HG02840 (cell line): ENCODE results near the gene SIRT7.

Experiments
- ATAC-seq: cut with Tn5 transposase; IDR thresholded peaks from one replicate; pipeline ENCODE4 v1.9.1; 2021; ENCODE audit warnings: mild to moderate bottlenecking, moderate library complexity, moderate number of reproducible peaks; ENCODE audit not compliant: unreplicated experiment, low FRiP score

SIRT7 gene

DNA sequence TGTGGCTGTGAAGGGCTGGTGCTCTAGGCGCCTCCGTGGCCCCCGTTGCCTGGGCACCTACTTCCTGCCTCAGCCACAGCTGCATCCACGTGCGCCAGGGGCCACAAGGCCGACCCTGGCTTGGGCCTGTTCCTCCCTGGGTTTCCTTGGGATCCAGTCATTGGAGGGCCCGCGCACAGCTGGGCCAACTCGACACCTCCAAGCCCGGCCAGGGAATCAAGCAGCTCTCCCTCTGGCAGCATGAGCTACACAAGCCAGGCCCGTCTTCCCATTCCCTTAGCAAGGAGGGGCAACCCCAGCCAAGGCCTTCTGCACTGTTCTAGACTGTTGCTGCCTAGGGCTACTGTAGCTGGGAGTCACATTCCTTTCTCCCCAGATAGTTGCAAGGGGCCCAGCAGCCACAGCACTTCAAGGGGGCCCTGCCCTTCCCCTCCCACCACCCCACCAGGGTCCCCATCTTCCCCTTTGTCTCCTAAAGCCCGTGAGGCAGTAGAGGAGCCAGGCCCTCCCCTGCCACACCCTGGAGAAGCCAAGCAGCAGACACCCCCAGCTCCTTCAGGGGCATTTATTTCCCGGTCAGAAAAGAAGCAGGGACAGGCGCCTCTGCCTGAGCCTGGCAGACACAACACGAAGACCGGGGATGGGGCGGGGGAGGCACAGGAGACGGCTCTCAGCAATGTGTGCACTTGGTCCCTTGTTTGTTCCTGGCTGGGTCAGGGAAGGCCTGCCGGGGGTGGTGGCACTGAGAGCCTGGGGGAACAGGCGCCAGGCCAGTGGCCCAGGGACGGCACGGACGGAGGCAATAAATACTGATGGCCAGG lies 50.6 kb downstream of the SIRT7 start:
- no peak for ATAC-seq

DNA sequence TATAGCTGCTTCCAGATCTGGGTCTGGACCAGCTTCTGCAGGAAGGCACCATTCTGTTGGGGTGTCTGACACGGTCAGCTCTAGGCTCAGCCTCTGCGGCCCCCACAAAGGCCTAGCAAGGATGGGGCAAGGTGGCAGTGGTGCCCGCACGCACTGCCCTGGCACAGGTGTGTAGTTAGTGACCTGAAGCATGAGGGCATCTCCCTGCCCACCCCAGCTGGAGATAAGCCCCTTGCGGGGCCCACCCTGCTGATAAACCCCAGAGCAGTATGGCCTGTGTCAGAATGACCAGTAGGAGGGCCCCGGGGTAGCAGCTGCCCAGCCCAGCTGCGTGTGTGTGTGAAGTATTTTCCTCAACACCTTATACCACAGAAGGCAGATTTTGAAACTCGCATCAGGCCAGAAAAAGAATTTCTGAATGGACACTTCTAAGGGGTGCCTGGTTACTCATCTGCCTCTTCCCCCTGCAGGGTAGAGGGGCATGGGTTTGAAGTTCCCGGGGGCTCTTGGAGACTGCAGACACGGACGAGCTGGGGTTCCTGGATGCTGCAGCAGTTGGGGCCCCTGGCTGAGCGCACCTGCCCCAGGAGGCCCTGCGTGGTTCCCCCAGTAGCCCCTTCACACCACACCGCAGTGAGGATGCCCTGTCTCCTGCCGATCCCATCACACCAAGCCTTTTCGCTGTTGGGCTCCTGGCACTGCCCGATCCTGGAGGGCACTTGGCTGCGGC lies 51.4 kb downstream of the SIRT7 start:
- ATAC-seq = no peak

DNA sequence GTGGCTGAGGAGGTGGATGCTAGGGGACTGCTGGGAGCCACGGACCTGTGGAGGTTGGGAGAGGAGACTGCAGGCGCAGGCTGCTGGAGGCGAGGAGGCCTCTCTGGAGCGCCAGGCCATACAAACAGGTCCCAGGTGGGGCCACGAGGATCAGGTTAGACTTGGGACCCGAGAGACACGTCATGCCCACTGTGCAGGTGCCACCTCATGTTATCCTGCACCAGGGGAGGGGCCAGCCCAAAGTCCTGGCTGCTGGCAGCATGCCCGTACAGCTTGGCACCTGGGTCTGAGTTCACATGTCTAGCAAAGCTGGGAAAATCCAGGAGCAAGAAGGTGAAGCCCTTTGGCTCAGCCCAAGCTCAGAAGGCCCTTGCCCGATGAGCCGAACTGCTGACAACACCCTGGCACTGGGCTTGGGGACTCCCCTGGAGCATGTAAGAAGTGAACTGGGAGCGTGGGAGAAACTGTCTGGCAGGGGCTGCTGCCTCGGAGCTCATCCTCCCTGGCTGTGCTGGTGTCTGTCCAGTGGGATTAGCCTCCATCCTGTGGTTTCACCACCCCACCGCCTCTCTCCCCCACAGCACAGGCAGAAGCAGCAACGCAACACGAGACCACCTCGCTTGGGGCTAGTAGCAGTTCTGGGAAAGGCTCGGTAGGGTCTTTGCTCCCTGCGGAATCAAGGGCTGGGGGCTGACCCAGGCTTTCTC lies 52.1 kb downstream of the SIRT7 start:
- ATAC-seq = no peak

DNA sequence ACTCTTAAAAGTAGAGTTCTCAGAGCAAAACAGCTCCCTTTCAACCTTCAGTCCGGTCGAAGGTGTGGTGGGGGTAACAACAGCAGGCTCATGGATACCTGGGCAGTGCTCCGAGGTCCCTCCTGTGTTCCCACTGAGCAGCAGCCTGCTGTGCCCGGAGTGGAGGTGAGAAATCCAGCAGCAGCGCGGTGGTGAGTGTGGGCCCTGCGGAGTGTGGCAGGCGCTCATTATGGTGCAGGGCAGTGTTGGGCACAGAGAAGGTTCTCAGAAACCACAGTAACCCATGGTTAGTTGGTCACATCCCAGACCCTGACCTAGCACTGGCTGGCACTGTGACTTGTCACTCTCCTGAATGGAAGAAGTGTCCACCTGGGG lies 52.6 kb downstream of the SIRT7 start:
- no peak for ATAC-seq

DNA sequence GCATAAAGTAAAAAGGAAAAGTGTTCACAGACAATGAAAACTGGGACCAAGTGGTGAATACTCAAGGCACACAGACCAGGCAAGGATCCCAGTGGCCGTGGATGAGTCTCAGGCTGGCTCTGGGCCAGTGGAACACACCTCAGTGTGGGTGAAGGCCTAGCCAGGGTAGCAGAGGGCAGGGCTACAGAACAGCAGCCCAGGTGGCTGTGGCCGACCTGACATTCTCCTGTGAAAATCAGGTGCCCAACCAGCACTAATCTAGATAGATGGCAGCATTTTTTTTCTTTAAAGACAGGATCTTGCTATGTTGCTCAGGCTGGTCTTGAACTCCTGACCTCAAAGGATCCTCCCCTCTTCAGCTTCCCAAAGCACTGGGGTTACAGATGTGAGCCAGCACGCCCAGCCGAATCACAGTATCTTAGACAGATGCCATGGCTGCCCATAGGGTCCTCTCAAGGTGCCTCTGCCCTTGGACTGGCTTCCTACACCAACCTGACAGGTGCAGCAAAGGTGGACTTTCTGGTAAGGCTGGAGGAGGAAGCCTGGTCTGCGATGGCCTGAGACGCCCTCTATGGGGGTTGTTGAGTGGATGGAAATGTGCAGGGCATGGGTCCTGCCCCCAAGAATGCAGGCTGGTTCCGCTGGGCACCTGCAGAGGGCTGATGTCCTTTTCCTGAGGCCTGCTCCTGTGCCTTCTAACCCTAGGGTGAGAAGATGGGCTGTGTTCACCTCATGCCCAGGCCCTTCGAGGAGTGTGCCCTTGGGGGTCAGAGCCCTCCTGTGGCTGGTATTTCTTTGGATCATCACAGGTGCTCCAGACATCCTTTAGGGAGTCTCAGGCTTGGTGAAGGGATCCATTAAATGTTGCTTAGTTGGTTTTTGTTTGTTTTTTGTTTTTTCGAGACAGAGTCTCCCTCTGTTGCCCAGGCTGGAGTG lies 53.9 kb downstream of the SIRT7 start:
- ATAC-seq = no peak

DNA sequence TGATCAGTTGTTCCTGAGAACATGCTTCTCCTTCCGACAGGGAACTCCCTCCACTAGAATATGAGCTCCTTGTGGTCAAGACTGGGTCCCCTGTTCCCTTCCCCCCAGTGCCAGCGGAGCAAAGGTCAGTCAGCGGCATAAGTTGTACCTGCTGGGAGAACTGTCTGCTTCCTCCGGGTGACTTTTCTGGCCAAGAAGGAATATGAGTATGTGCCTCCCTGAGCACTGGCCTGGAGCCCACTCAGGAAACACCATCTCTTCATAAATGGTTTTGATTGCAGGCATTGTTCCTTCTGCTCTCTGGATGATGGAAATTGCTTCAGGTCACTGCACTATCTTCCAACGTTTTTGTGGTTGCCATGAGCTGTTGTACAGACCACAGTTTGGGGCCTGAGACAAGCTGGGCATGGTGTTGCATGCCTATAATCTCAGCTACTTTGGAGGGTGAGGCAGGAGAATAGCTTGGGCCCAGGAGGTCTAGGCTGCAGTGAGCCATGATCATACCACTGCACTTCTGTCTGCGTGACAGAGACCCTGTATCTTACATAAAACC lies 54.8 kb downstream of the SIRT7 start:
- ATAC-seq = no peak
